Coronary artery (tissue), 2 donors: Measurements from ENCODE around the gene PUS1.

ENCODE experiments used
- DNase-seq: peaks from one replicate; pipeline ENCODE4 v3.0.0-alpha.2; 2017; ENCODE audit warnings: low spot score
- H3K27ac ChIP-seq, 2 donors: fragments of 200-600 bp; sonication (generic); one replicate each; pipeline ENCODE4 v1.5.1; 2016 to 2019
- H3K4me3 ChIP-seq: fragments of 200-600 bp; sonication (generic); 2 replicates; pipeline ENCODE4 v1.5.1; 2016; ENCODE audit warnings: mild to moderate bottlenecking, moderate library complexity
- CTCF ChIP-seq: fragments of 200-600 bp; sonication (generic); IDR thresholded peaks from one replicate; pipeline ENCODE4 v1.5.1; 2019; ENCODE audit warnings: antibody characterized with exemption

The PUS1 gene

GRCh38 chr12:131897276-131897675 is 31.8 kb upstream of the PUS1 start:
- DNase-seq, result no peak
- H3K27ac ChIP-seq, result peak overlapping the region; percentile 97 to 100
- H3K4me3 ChIP-seq, result peak overlapping the region; percentile 81
- TF ChIP-seq CTCF, result no peak

GRCh38 chr12:131897875-131898274 is 31.2 kb upstream of the PUS1 start:
- Histone ChIP-seq H3K27ac (peak overlapping the region in 1 of 2 donors; percentile 8), H3K4me3 (no peak overlapping the region)
- no peak for DNase-seq
- TF ChIP-seq CTCF, result no peak

GRCh38 chr12:131900397-131900796 is 28.7 kb upstream of the PUS1 start:
- Histone ChIP-seq H3K4me3 (no peak overlapping the region), H3K27ac (no peak overlapping the region)
- TF ChIP-seq CTCF, result no peak
- no peak for DNase-seq

GRCh38 chr12:131901431-131902331 is 27.4 kb upstream of the PUS1 start:
- no peak for DNase-seq
- TF ChIP-seq CTCF, result no peak
- Histone ChIP-seq H3K27ac (no peak overlapping the region), H3K4me3 (no peak overlapping the region)

- no peak for DNase-seq
- TF ChIP-seq CTCF, result no peak
- Histone ChIP-seq H3K4me3 (no peak overlapping the region), H3K27ac (no peak overlapping the region)
Measured at GRCh38 chr12:131902332-131903241, 26.5 kb upstream of the PUS1 start.

GRCh38 chr12:131903270-131904255 is 25.5 kb upstream of the PUS1 start:
- Histone ChIP-seq H3K27ac (no peak overlapping the region), H3K4me3 (no peak overlapping the region)
- TF ChIP-seq CTCF, result no peak
- no peak for DNase-seq
